K562 (cell line): ENCODE measurements around the gene NPAS3. TPM values are rescaled to one million over a fixed set of nuclear protein-coding genes. Genes with fewer than 3 reads are reported as not detected.

Source experiments
- ATAC-seq: fragments of 200-7000 bp; cut with Tn5 transposase; 3 replicates; pipeline ENCODE4 v1.9.1; 2020; ENCODE audit warnings: moderate library complexity
- BruUV-seq: library from RNA; stranded (reverse); fragments of 400-500 nt; replicated peaks from 2 replicates; lab custom pipeline; 2021; lab: Mats Ljungman, UMichigan
- CTCF ChIA-PET: fragments of 300-600 bp; formaldehyde crosslinking; extraction: SDS; loops from one replicate; lab custom pipeline; 2021; ENCODE audit warnings: low intra/inter-chr PET ratio; lab: Yijun Ruan, JAX
- POLR2A ChIA-PET: fragments of 300-600, 350-650 bp; sonication (Branson Sonifier 250); formaldehyde crosslinking; extraction: SDS; loops from one replicate; lab custom pipeline; 2021; ENCODE audit warnings: antibody characterized with exemption, inconsistent platforms; lab: Yijun Ruan, JAX
- DNase-seq, 4 experiments: peaks; one replicate each; pipeline versions ENCODE4 v3.0.0 to v3.0.0-alpha.2; 2011 to 2018; ENCODE audit warnings: low spot score in 3 of 4, mixed read lengths in 3 of 4; ENCODE audit errors: extremely low read depth in 1 of 4
- FAIRE-seq: peaks from 2 replicates; lab custom pipeline; 2011; peaks lifted over from hg19 to GRCh38; lab: Jason Lieb, UNC
- H2AFZ ChIP-seq: 2 replicates; pipeline ENCODE4 v1.6.0; 2011; ENCODE audit warnings: low read depth, low read length, control low read depth, inconsistent platforms
- H3K27ac ChIP-seq: fragments of 200-600 bp; 3 replicates; pipeline ENCODE4 v1.8.0; 2011; ENCODE audit warnings: low read depth, mild to moderate bottlenecking, control low read depth, inconsistent platforms, low read length, moderate library complexity, mixed read lengths; ENCODE audit errors: extremely low read depth
- H3K27me3 ChIP-seq, 2 experiments: fragments of 300-600 bp in 1 of 2; 2 replicates in 1 of 2; 3 replicates in 1 of 2; pipeline versions ENCODE4 v1.6.0 to v1.8.0; 2011; ENCODE audit warnings: inconsistent platforms in 2 of 2, low read length in 2 of 2, mild to moderate bottlenecking in 1 of 2, mixed read lengths in 1 of 2, moderate library complexity in 1 of 2; ENCODE audit not compliant: control insufficient read depth in 2 of 2, insufficient read depth in 2 of 2
- H3K36me3 ChIP-seq: fragments of 300-600 bp; 3 replicates; pipeline ENCODE4 v1.8.0; 2011; ENCODE audit warnings: mild to moderate bottlenecking, low read length, inconsistent platforms; ENCODE audit not compliant: control insufficient read depth, insufficient read depth
- H3K4me1 ChIP-seq, 2 experiments: fragments of 200-600 bp in 1 of 2; replicated peaks in 1 of 2; 2 replicates in 1 of 2; 3 replicates in 1 of 2; pipeline versions ENCODE4 v1.5.1 to v1.8.0; 2011; ENCODE audit warnings: inconsistent platforms in 2 of 2, low read length in 2 of 2, mild to moderate bottlenecking in 1 of 2, mixed read lengths in 1 of 2, moderate library complexity in 1 of 2; ENCODE audit not compliant: control insufficient read depth in 2 of 2, insufficient read depth in 2 of 2
- H3K4me2 ChIP-seq: 2 replicates; pipeline ENCODE4 v1.6.1; 2011; ENCODE audit warnings: low read length, control low read depth, inconsistent platforms, mixed read lengths; ENCODE audit not compliant: insufficient read depth
- H3K4me3 ChIP-seq: fragments of 200-600 bp; sonication (generic), shearing (Covaris generic); 2 replicates; pipeline ENCODE4 v1.5.1; 2016; ENCODE audit warnings: control low read depth, inconsistent platforms
- H3K79me2 ChIP-seq: fragments of 200-600 bp; 3 replicates; pipeline ENCODE4 v1.8.0; 2011; ENCODE audit warnings: low read length, inconsistent platforms; ENCODE audit not compliant: control insufficient read depth, insufficient read depth
- H3K9ac ChIP-seq, 2 experiments: 2 replicates each; pipeline versions ENCODE4 v1.6.0 to v1.6.1; 2011; ENCODE audit warnings: low read depth in 2 of 2, low read length in 2 of 2, control low read depth in 1 of 2, inconsistent platforms in 1 of 2, mild to moderate bottlenecking in 1 of 2, mixed read lengths in 1 of 2; ENCODE audit not compliant: insufficient read depth in 1 of 2
- H3K9me1 ChIP-seq: one replicate; pipeline ENCODE4 v1.6.0; 2011; ENCODE audit warnings: inconsistent platforms, mild to moderate bottlenecking, low read length, moderate library complexity; ENCODE audit not compliant: control insufficient read depth, insufficient read depth
- H3K9me3 ChIP-seq: replicated peaks from 2 replicates; pipeline ENCODE4 v1.5.1; 2011; ENCODE audit warnings: low read depth, low read length, inconsistent platforms; ENCODE audit not compliant: control insufficient read depth, insufficient read depth
- H4K20me1 ChIP-seq: replicated peaks from 2 replicates; pipeline ENCODE4 v1.6.1; 2011; ENCODE audit warnings: low read length, inconsistent platforms, mixed read lengths; ENCODE audit not compliant: control insufficient read depth, insufficient read depth
- EHMT2 ChIP-seq: fragments of 450-650 bp; IDR thresholded peaks from 2 replicates; pipeline ENCODE4 v1.6.1; 2018; ENCODE audit warnings: antibody characterized with exemption
- GTF2F1 ChIP-seq: IDR thresholded peaks from 2 replicates; pipeline ENCODE4 v1.6.1; 2011; ENCODE audit warnings: low read depth, low read length, improper control_type of control experiment
- ZBTB1 ChIP-seq: sonication (generic); formaldehyde crosslinking; IDR thresholded peaks from 2 replicates; pipeline ENCODE4 v1.8.1; 2023; ENCODE audit warnings: missing genetic modification reagents, low read depth, mild to moderate bottlenecking, borderline replicate concordance
- ZNF23 ChIP-seq: fragments of 250-450 bp; sonication (Bioruptor Pico); IDR thresholded peaks from 2 replicates; pipeline ENCODE4 v1.4.0; 2020; ENCODE audit warnings: mild to moderate bottlenecking
- ZNF518B ChIP-seq: fragments of 250-450 bp; sonication (Bioruptor Pico); IDR thresholded peaks from 2 replicates; pipeline ENCODE4 v1.5.0; 2021; ENCODE audit warnings: mild to moderate bottlenecking, moderate library complexity
- WGBS: fragments of 100-300 bp; shearing (Covaris generic); methylation state at CpG from one replicate; pipeline ENCODE4 v1.1.6; 2016; ENCODE audit warnings: low coverage, mixed read lengths; ENCODE audit not compliant: insufficient coverage; ENCODE audit errors: missing lambda C conversion rate; 5-methylcytosine and 5-hydroxymethylcytosine counted together
- in situ Hi-C: fragments of 300-500 bp; cut with MboI; formaldehyde crosslinking; loops from 4 replicates; pipeline ENCODE4 v1.15.0; 2018; ENCODE audit warnings: inconsistent platforms, mixed read lengths
- intact Hi-C: fragments of 100-400 bp; cut with micrococcal nuclease; formaldehyde crosslinking; loops from 2 replicates; pipeline ENCODE4 v1.14.2; 2022
- polyA plus RNA-seq, 8 experiments: library from polyadenylated mRNA; depleted of rRNA in 4 of 8; stranded (reverse) in 5 of 8; unstranded in 3 of 8; fragments of >200 nt; fragmentation: Nextera tagmentation in 2 of 8; fragmentation: Illumina TruSeq in 1 of 8; extraction: Ambion mirVana in 2 of 8; extraction: Trizol in 1 of 8; gene quantifications; 2 replicates each; pipeline versions ENCODE4 v1.2.1 to v1.2.3, GENCODE V29; 2011 to 2014; ENCODE audit warnings: inconsistent platforms in 1 of 8, missing spikeins in 1 of 8
- total RNA-seq, 7 experiments: library from RNA; depleted of rRNA in 6 of 7; stranded (reverse); fragments of >200 nt in 6 of 7; fragmentation: Illumina TruSeq in 2 of 7; extraction: Trizol in 2 of 7; gene quantifications; 2 replicates each; pipeline versions ENCODE4 v1.2.1 to v1.2.3, GENCODE V29; 2011 to 2021; ENCODE audit warnings: low replicate concordance in 1 of 7

The NPAS3 gene
- total and polyA plus RNA-seq, 9 of the 15 experiments (the other 6 are each of a cell fraction or from before 2014, with no cell fraction given) = 0.04 TPM; not detected in 8

GRCh38 chr14:33726685-33727084 lies 788.0 kb downstream of the NPAS3 start:
- FAIRE-seq = no peak
- H3K79me2 ChIP-seq = no peaks in the 10 kb centered on the region
- H2AFZ ChIP-seq = no peak overlapping the region
- H4K20me1 ChIP-seq = no peaks in the 10 kb centered on the region
- H3K27me3 ChIP-seq = no peaks in the 10 kb centered on the region; a peak in 1 of 5 replicates
- no peaks in the 10 kb centered on the region for H3K4me1 ChIP-seq
- ChIA-PET POLR2A (no interaction called here), CTCF (no interaction called here)
- ATAC-seq = no peak
- H3K9ac ChIP-seq = no peak overlapping the region
- H3K4me3 ChIP-seq = no peak overlapping the region
- no peak overlapping the region for H3K27ac ChIP-seq
- TF ChIP-seq EHMT2 (no peak), ZNF23 (CRISPR knock-in tag) (no peak), ZNF518B (CRISPR knock-in tag) (no peak), ZBTB1 (CRISPR knock-in tag) (no peak), GTF2F1 (no peak)
- H3K9me1 ChIP-seq = no peaks in the 10 kb centered on the region
- no peak overlapping the region for H3K4me2 ChIP-seq
- intact Hi-C loops = no loop called here
- no peaks in the 10 kb centered on the region for H3K9me3 ChIP-seq
- WGBS = 2% methylated on average over 5 of the region's 5 CpGs
- DNase-seq = no peak
- in situ Hi-C loops = no loop called here
- BruUV-seq = no TSS peak
- no peaks in the 10 kb centered on the region for H3K36me3 ChIP-seq
